ENCODE data around the gene ARID1B. TPM values are rescaled to one million over a fixed set of nuclear protein-coding genes. Genes with fewer than 3 reads are reported as not detected.

The ARID1B gene
- total RNA-seq, 1 donor from 2014 or later: 75.4 TPM

GRCh38 chr6:156901309-156902019 lies 124.3 kb downstream of the ARID1B start:
- Histone ChIP-seq H3K4me2 (ENCODE audit: low read length) (no peak overlapping the region), H4K20me1 (ENCODE audit: insufficient read depth, low read length) (peaks cover 58% of the 10 kb centered on the region), H3K27me3 (ENCODE audit: insufficient read depth, low read length) (no peaks in the 10 kb centered on the region), H3K9me3 (ENCODE audit: insufficient read depth, low read depth, low read length) (no peaks in the 10 kb centered on the region), H3K4me1 (ENCODE audit: insufficient read depth, low read length) (no peaks in the 10 kb centered on the region), H3K79me2 (ENCODE audit: insufficient read depth, low read length) (peaks cover 59% of the 10 kb centered on the region), H3K4me3 (ENCODE audit: insufficient read depth, low read depth, low read length) (no peak overlapping the region), H3K27ac (ENCODE audit: low read depth, low read length) (no peak overlapping the region), H3K9ac (ENCODE audit: low read length) (no peak overlapping the region), H3K36me3 (ENCODE audit: insufficient read depth, low read length) (no peaks in the 10 kb centered on the region), H2AFZ (ENCODE audit: low read depth, low read length) (no peak overlapping the region)
- DNase-seq (ENCODE audit: low read depth) (no peak), FAIRE-seq (no peak)
- Mint-ChIP-seq H3K36me3 (ENCODE audit: low read depth, unreplicated experiment) (peaks cover 2% of the 10 kb centered on the region), H3K27ac (ENCODE audit: unreplicated experiment) (no peak overlapping the region), H3K9me3 (ENCODE audit: unreplicated experiment) (no peaks in the 10 kb centered on the region), H3K4me1 (ENCODE audit: low read depth, unreplicated experiment) (peaks cover 7% of the 10 kb centered on the region), H3K4me3 (ENCODE audit: unreplicated experiment) (no peak overlapping the region), H3K27me3 (ENCODE audit: low read depth, unreplicated experiment) (no peaks in the 10 kb centered on the region)
- no peak for TF ChIP-seq EZH2 (IDR thresholded peaks at IDR 0.05; ENCODE audit: insufficient read depth, low read length)
- TF ChIP-seq, protein P1, sequence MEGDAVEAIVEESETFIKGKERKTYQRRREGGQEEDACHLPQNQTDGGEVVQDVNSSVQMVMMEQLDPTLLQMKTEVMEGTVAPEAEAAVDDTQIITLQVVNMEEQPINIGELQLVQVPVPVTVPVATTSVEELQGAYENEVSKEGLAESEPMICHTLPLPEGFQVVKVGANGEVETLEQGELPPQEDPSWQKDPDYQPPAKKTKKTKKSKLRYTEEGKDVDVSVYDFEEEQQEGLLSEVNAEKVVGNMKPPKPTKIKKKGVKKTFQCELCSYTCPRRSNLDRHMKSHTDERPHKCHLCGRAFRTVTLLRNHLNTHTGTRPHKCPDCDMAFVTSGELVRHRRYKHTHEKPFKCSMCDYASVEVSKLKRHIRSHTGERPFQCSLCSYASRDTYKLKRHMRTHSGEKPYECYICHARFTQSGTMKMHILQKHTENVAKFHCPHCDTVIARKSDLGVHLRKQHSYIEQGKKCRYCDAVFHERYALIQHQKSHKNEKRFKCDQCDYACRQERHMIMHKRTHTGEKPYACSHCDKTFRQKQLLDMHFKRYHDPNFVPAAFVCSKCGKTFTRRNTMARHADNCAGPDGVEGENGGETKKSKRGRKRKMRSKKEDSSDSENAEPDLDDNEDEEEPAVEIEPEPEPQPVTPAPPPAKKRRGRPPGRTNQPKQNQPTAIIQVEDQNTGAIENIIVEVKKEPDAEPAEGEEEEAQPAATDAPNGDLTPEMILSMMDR (IDR thresholded peaks at IDR 0.05; ENCODE audit: insufficient read depth, low read depth, low read length): no peak

- Histone ChIP-seq H3K79me2 (ENCODE audit: insufficient read depth, low read length) (peaks cover 49% of the 10 kb centered on the region), H3K4me1 (ENCODE audit: insufficient read depth, low read length) (no peaks in the 10 kb centered on the region), H3K27ac (ENCODE audit: low read depth, low read length) (no peak overlapping the region), H3K9me3 (ENCODE audit: insufficient read depth, low read depth, low read length) (no peaks in the 10 kb centered on the region), H4K20me1 (ENCODE audit: insufficient read depth, low read length) (peaks cover 66% of the 10 kb centered on the region), H3K4me2 (ENCODE audit: low read length) (no peak overlapping the region), H3K9ac (ENCODE audit: low read length) (no peak overlapping the region), H3K4me3 (ENCODE audit: insufficient read depth, low read depth, low read length) (no peak overlapping the region), H3K27me3 (ENCODE audit: insufficient read depth, low read length) (no peaks in the 10 kb centered on the region), H2AFZ (ENCODE audit: low read depth, low read length) (no peak overlapping the region), H3K36me3 (ENCODE audit: insufficient read depth, low read length) (no peaks in the 10 kb centered on the region)
- Mint-ChIP-seq H3K27me3 (ENCODE audit: low read depth, unreplicated experiment) (no peaks in the 10 kb centered on the region), H3K9me3 (ENCODE audit: unreplicated experiment) (no peaks in the 10 kb centered on the region), H3K4me3 (ENCODE audit: unreplicated experiment) (no peak overlapping the region), H3K4me1 (ENCODE audit: low read depth, unreplicated experiment) (peaks cover 7% of the 10 kb centered on the region), H3K27ac (ENCODE audit: unreplicated experiment) (no peak overlapping the region), H3K36me3 (ENCODE audit: low read depth, unreplicated experiment) (peaks cover 2% of the 10 kb centered on the region)
- FAIRE-seq: no peak
- TF ChIP-seq, protein P1 (IDR thresholded peaks at IDR 0.05; ENCODE audit: insufficient read depth, low read depth, low read length): no peak
- no peak for TF ChIP-seq EZH2 (IDR thresholded peaks at IDR 0.05; ENCODE audit: insufficient read depth, low read length)
- no peak for DNase-seq (ENCODE audit: low read depth)
Observed at GRCh38 chr6:156902782-156903181, 125.6 kb downstream of the ARID1B start.

All from astrocyte (in vitro differentiated cells and primary cell).